Tibial artery (tissue), 4 donors: ENCODE results near the gene HMG20A.

ENCODE experiments used
- DNase-seq, 2 donors: peaks; one replicate each; pipeline ENCODE4 v3.0.0-alpha.2; 2019
- H3K27ac ChIP-seq, 2 donors: fragments of 200-600 bp; sonication (generic) in 1 of 2; 1 replicate in 1 of 2; 2 replicates in 1 of 2; pipeline ENCODE4 v1.5.1; 2018 to 2019; ENCODE audit warnings: mild to moderate bottlenecking in 1 of 2
- H3K27me3 ChIP-seq, 2 donors: fragments of 200-600 bp; sonication (generic) in 1 of 2; one replicate each; pipeline versions ENCODE4 v1.5.1 to v1.6.0; 2016 to 2019
- H3K36me3 ChIP-seq, 3 donors: fragments of 200-600 bp; sonication (generic) in 2 of 3; one replicate each; pipeline ENCODE4 v1.5.1; 2016 to 2019; ENCODE audit warnings: mild to moderate bottlenecking in 2 of 3
- H3K4me1 ChIP-seq, 4 donors: fragments of 200-600 bp; sonication (generic) in 2 of 4; 1 replicate in 3 of 4; 2 replicates in 1 of 4; pipeline ENCODE4 v1.5.1; 2016 to 2019
- H3K4me3 ChIP-seq, 2 donors: fragments of 200-600 bp; sonication (generic) in 1 of 2; 1 replicate in 1 of 2; 2 replicates in 1 of 2; pipeline ENCODE4 v1.5.1; 2018 to 2019; ENCODE audit warnings: mild to moderate bottlenecking in 2 of 2
- H3K9me3 ChIP-seq, 3 donors: fragments of 200-600 bp; sonication (generic) in 1 of 3; one replicate each; pipeline ENCODE4 v1.5.1; 2016 to 2019
- intact Hi-C: fragments of 100-400 bp; cut with DNase I; formaldehyde crosslinking; loops from one replicate; pipeline ENCODE4 v1.15.0; 2023; ENCODE audit warnings: low total_unique reads
- TF ChIP-seq, protein P1 (sequence below), 2 experiments: fragments of 200-600 bp in 1 of 2; fragments of 450-650 bp in 1 of 2; IDR thresholded peaks; one replicate each; pipeline ENCODE4 v1.5.1; 2017 to 2019; ENCODE audit warnings: antibody characterized with exemption in 2 of 2, mild to moderate bottlenecking in 1 of 2, moderate library complexity in 1 of 2

Gene HMG20A

DNA sequence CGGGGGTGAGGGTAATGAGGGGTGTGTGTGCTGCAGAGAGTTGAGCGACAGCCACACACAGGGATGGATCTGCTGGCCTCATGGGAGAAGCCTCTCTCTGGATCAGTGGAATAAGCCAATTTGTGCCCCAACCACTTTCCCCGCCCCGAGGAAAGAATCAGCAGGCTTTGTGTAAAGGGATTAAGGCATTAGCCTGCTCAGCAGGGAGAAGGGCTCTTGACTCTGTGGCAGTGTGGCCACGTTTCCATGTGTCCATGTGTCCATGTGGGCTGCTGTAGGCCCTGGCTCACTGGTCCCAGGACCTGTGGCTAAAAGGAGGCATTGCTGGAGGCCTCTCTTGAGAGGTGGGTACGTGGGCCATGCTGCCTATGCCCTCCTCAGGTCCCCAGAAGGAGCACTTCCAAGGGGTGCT lies 104.7 kb downstream of the HMG20A start:
- Histone ChIP-seq H3K36me3 (no peaks in the 10 kb centered on the region), H3K27me3 (no peaks in the 10 kb centered on the region), H3K4me3 (no peak overlapping the region), H3K9me3 (no peaks in the 10 kb centered on the region), H3K27ac (no peak overlapping the region), H3K4me1 (peaks cover 0 to 9% (median 2%) of the 10 kb centered on the region in 4 donors)
- intact Hi-C loops = no loop called here
- DNase-seq = peak in 1 of 2 donors; percentile 20
- TF ChIP-seq, protein P1, sequence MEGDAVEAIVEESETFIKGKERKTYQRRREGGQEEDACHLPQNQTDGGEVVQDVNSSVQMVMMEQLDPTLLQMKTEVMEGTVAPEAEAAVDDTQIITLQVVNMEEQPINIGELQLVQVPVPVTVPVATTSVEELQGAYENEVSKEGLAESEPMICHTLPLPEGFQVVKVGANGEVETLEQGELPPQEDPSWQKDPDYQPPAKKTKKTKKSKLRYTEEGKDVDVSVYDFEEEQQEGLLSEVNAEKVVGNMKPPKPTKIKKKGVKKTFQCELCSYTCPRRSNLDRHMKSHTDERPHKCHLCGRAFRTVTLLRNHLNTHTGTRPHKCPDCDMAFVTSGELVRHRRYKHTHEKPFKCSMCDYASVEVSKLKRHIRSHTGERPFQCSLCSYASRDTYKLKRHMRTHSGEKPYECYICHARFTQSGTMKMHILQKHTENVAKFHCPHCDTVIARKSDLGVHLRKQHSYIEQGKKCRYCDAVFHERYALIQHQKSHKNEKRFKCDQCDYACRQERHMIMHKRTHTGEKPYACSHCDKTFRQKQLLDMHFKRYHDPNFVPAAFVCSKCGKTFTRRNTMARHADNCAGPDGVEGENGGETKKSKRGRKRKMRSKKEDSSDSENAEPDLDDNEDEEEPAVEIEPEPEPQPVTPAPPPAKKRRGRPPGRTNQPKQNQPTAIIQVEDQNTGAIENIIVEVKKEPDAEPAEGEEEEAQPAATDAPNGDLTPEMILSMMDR (IDR thresholded peaks at IDR 0.05) = no peak

DNA sequence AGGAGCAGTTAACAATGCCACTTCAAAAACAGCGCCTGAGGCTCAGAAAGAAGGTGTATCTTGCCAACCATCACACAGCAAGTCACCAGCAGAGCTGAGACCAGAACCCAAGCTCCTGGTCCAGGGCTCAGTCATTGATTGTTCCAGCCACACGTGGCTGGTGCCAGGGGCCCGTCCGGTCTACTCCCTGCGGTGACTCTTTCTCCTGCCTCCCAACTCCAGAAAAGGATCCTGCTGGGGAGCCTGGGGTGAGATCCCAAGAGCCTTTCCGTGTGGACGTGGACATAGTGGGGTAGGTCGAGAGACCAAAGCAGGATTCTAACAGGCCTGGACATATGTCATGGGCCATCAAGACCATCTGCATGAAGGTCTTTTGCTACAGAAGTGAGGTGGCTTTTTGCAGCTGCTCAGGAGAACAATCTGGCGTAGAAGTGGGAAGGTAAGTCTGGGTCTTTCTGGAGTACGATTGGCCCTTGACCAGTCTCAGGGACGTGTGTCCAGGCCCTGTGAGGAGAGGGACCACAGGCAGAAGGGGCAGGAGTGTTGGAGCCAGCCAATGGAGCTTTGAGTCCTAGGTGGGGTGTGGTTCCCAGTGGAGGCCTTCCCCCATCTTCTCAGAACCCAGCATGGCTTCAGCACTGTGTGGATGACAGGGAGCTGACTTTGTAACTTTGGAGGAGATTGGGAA lies 105.4 kb downstream of the HMG20A start:
- Histone ChIP-seq H3K27ac (no peak overlapping the region), H3K36me3 (no peaks in the 10 kb centered on the region), H3K27me3 (no peaks in the 10 kb centered on the region), H3K4me3 (no peak overlapping the region), H3K4me1 (peaks cover 0 to 9% (median 2%) of the 10 kb centered on the region in 4 donors), H3K9me3 (no peaks in the 10 kb centered on the region)
- TF ChIP-seq, protein P1 (IDR thresholded peaks at IDR 0.05) = no peak
- DNase-seq = peak in 1 of 2 donors; percentile 42
- intact Hi-C loops = no loop called here

DNA sequence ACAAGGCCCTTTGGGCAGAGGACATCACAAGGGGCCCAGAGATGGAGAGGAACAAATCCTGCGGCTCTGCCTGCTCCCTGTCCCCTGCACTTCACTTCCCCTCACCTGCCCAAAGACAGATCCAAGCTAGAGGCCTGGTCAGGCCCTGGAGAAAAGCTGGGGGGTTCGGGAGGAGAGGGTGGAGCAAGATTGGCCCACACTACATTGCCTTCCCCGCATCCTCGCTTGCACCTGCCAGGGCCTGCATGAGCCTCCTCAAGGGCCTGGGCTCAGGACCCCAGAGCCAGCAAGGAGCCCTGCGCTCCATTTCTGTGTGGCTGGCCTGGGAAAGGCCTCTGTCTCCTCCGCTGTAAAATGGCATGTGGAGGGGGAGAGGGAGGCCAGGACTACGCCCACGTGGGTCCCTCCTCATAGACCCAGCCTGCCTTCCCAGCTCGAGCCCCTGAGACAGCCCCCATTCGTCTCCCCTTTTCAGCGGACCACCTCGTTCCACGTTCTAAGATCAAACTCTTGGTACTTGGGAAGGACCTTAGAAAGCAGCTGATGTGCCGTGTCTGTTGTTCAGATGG lies 106.0 kb downstream of the HMG20A start:
- TF ChIP-seq, protein P1 (IDR thresholded peaks at IDR 0.05) = no peak
- H3K36me3 ChIP-seq = no peaks in the 10 kb centered on the region
- DNase-seq = peak in 1 of 2 donors; percentile 33
- intact Hi-C loops = no loop called here
- no peaks in the 10 kb centered on the region for H3K9me3 ChIP-seq
- no peaks in the 10 kb centered on the region for H3K27me3 ChIP-seq
- H3K4me1 ChIP-seq = peaks cover 0 to 9% (median 2%) of the 10 kb centered on the region in 4 donors
- no peak overlapping the region for H3K4me3 ChIP-seq
- H3K27ac ChIP-seq = no peak overlapping the region

DNA sequence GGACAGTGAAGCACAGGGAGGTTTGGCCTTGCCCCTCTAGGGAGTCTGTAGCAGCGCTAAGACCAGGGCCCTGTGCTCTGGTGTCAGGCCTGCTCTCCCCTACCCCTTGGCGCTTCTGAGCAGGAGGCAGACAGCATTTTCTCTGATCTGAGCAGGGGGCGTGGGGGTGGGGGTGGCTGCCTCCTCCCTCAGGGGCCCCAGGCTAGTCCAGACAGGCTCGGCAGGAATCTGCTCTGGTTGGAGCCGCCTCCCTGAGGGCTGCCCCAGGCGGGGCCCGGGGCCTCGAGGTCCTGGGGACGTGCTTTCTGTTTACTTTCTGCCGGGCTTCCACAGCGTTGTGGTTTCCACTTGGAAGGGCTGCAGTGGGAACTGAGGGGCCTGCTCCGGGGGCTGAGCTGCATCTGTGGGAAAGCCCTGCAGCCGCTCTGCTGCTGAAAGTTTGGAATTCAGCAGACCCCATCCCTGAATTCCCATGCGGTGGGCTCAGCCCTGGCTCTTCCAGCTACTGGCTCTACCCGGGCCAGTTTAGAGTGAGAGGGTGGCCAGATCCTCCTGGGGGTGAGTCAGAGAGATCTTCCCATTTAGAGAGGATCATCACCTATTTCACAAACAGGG lies 106.6 kb downstream of the HMG20A start:
- Histone ChIP-seq H3K27me3 (no peaks in the 10 kb centered on the region), H3K4me3 (no peak overlapping the region), H3K4me1 (peaks cover 0 to 9% (median 2%) of the 10 kb centered on the region in 4 donors), H3K36me3 (no peaks in the 10 kb centered on the region), H3K27ac (no peak overlapping the region), H3K9me3 (no peaks in the 10 kb centered on the region)
- intact Hi-C loops = no loop called here
- TF ChIP-seq, protein P1 (IDR thresholded peaks at IDR 0.05) = no peak
- DNase-seq = peak in 1 of 2 donors; percentile 57

DNA sequence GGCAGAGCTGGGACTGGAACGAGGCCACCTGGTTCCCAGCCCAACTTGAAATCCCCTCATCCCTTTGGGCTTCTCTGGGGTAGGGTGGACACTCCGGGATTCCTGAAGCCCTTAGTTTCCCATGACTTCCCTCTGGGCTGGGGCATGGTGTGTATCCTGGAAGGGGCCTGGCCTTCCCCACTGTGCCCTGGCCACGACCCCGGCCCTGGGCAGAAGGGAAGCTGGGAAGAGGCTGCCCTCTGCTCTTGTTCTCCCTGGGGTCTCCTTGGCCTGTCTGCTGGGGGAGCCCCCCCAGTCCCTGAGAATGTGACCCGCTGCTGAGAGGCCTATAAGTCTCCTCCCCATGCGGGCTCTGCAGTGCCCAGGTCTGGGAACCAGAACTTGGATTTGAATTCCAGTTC lies 107.1 kb downstream of the HMG20A start:
- TF ChIP-seq, protein P1 (IDR thresholded peaks at IDR 0.05) = no peak
- Histone ChIP-seq H3K27ac (no peak overlapping the region), H3K36me3 (no peaks in the 10 kb centered on the region), H3K9me3 (no peaks in the 10 kb centered on the region), H3K4me1 (peaks cover 0 to 9% (median 2%) of the 10 kb centered on the region in 4 donors), H3K27me3 (no peaks in the 10 kb centered on the region), H3K4me3 (no peak overlapping the region)
- peak in 1 of 2 donors; percentile 57 for DNase-seq
- intact Hi-C loops = no loop called here
